ENCODE results near the gene RILPL2. TPM values are rescaled to one million over a fixed set of nuclear protein-coding genes. Genes with fewer than 3 reads are reported as not detected.
"Not testable (repeated sequence)": the region's sequence is repeated elsewhere in the genome, so short reads cannot be mapped to it uniquely, and the experiment has no call there.

The RILPL2 gene
- total RNA-seq, 1 donor from 2014 or later = 2.1 TPM

- intact Hi-C loops (cut with micrococcal nuclease) = no loop called here
- ATAC-seq = no peak
- peak; percentile 48 for DNase-seq
Measured at GRCh38 chr12:123388951-123389559, 47.4 kb downstream of the RILPL2 start.

GRCh38 chr12:123388177-123388950 is 48.1 kb downstream of the RILPL2 start:
- intact Hi-C loops (cut with micrococcal nuclease) = no loop called here
- DNase-seq (peak; percentile 89), ATAC-seq (peak; percentile 68)

GRCh38 chr12:123387508-123388176 is 48.8 kb downstream of the RILPL2 start:
- intact Hi-C loops (cut with micrococcal nuclease) = no loop called here
- DNase-seq (no peak), ATAC-seq (no peak)

- ATAC-seq; DNase-seq; intact Hi-C loops (cut with micrococcal nuclease): not testable (repeated sequence)
Measured at GRCh38 chr12:123385536-123385935, 50.9 kb downstream of the RILPL2 start.

GRCh38 chr12:123384994-123385376 is 51.5 kb downstream of the RILPL2 start:
- intact Hi-C loops (cut with micrococcal nuclease) = no loop called here
- ATAC-seq (no peak), DNase-seq (no peak)

GRCh38 chr12:123384318-123384993 is 52.0 kb downstream of the RILPL2 start:
- DNase-seq (no peak), ATAC-seq (no peak)
- intact Hi-C loops (cut with micrococcal nuclease) = no loop called here

GRCh38 chr12:123382684-123383083 is 53.8 kb downstream of the RILPL2 start:
- DNase-seq = no peak
- intact Hi-C loops (cut with micrococcal nuclease) = no loop called here
- no peak for ATAC-seq

DNA sequence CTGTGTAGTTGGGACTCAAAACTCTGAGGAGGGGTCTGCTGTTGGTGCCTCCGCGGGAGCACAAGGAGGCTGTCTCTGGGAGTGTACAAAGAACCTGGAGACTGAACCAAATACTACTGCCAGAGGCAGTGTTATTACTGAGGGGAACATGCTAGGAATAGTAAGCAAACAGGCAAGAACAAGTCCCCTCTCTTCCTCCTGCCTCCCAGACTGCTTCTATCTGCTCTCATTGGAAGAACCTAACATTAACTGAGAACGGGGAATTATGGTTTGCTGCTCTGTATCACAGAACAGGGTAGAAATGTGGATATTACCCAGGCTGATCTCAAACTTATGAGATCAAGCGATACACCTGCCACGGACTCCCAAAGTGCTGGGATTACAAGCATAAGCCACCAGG is 57.1 kb downstream of the RILPL2 start:
- intact Hi-C loops (cut with micrococcal nuclease) = no loop called here
- no peak for ATAC-seq
- no peak for DNase-seq

GRCh38 chr12:123372415-123372814 is 64.1 kb downstream of the RILPL2 start:
- ATAC-seq; DNase-seq; intact Hi-C loops (cut with micrococcal nuclease): not testable (repeated sequence)

DNA sequence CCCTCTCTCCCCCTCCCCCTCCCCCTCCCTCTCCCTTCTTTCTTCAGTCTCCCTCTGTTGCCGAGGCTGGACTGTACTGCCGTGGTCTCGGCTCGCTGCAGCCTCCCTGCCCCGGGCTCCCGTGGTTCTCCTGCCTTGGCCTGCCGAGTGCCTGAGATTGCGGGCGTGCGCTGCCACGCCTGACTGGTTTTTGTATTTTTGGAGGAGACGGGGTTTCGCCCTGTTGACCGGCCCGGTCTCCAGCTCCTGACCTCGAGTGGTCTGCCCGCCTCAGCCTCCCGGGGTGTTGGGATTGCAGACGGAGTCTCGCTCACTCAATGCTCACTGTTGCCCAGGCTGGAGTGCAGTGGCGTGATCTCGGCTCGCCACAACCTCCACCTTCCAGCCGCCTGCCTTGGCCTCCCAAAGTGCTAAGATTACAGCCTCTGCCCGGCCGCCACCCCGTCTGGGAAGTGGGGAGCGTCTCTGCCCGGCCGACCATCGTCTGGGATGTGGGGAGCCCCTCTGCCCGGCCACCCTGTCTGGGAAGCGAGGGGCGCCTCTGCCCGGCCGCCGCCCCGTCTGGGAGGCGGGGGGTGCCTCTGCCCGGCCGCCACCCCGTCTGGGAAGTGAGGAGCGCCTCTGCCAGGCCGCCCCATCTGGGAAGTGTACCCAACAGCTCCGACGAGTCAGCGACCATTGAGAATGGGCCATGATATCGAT is 64.7 kb downstream of the RILPL2 start:
- intact Hi-C loops (cut with micrococcal nuclease); DNase-seq; ATAC-seq: not testable (repeated sequence)

- DNase-seq (no peak), ATAC-seq (no peak)
- intact Hi-C loops (cut with micrococcal nuclease) = no loop called here
Measured at GRCh38 chr12:123369229-123369628, 67.3 kb downstream of the RILPL2 start.

DNA sequence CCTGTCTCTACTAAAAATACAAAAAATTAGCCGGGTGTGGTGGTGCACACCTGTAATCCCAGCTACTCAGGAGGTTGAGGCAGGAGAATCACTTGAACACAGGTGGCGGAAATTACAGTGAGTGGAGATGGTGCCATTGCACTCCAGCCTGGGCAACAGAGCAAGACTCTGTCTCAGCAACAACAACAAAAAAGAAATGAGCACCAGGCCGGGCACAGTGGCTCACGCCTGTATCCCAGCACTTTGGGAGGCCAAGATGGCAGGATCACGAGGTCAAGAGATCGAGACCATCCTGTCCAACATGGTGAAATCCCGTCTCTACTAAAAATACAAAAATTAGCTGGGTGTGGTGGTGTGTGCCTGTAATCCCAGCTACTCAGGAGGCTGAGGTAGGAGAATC is 68.1 kb downstream of the RILPL2 start:
- DNase-seq; intact Hi-C loops (cut with micrococcal nuclease): not testable (repeated sequence)

DNA sequence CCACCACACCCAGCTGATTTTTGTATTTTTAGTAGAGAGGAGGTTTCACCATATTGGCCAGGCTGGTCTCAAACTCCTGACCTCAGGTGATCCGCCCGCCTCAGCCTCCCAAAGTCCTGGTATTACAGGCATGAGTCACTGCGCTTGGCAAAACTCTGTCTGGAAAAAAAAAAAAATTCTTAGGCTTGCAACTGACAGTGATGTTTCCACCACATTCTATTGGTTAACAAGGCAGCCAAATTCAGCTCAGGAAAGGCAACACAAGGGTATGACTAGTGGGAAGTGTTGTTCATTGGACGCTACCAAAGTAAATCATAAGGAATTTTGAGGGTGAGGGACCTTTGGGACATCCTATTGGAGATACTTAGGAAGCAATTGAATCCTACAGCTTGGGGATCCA is 69.0 kb downstream of the RILPL2 start:
- ATAC-seq (no peak), DNase-seq (no peak)
- intact Hi-C loops (cut with micrococcal nuclease) = no loop called here

More for the DNA sequence above, 68.1 kb downstream of the RILPL2 start:
- not testable (repeated sequence) for ATAC-seq

Other genes starting within 250 kb of the RILPL2 start
- gene MPHOSPH9, start 203.5 kb downstream of the RILPL2 start, total RNA-seq = 27.7 TPM
- 9.6 TPM for gene MTRFR, start 203.2 kb downstream of the RILPL2 start, total RNA-seq
- 73.1 TPM for gene CDK2AP1, start 164.8 kb downstream of the RILPL2 start, total RNA-seq
- gene SBNO1, start 71.8 kb downstream of the RILPL2 start, total RNA-seq = 29.4 TPM
- 36.4 TPM for gene KMT5A, start 52.6 kb downstream of the RILPL2 start, total RNA-seq
- gene SNRNP35, start 21.5 kb upstream of the RILPL2 start, total RNA-seq = 23.2 TPM
- 116 TPM for gene RILPL1, start 97.0 kb upstream of the RILPL2 start, total RNA-seq
- 151 TPM for gene TMED2, start 147.9 kb upstream of the RILPL2 start, total RNA-seq
- 7.4 TPM for gene DDX55, start 165.4 kb upstream of the RILPL2 start, total RNA-seq
- gene EIF2B1, start 197.0 kb upstream of the RILPL2 start, total RNA-seq = 27.5 TPM
- 12.2 TPM for gene GTF2H3, start 197.1 kb upstream of the RILPL2 start, total RNA-seq
- gene TCTN2, start 234.4 kb upstream of the RILPL2 start, total RNA-seq = 3.7 TPM